HG03039 (cell line): ENCODE results near the gene TSPAN1.
"Not testable (repeated sequence)": the region's sequence is repeated elsewhere in the genome, so short reads cannot be mapped to it uniquely, and the experiment has no call there.

Source experiments
- ATAC-seq: cut with Tn5 transposase; IDR thresholded peaks from one replicate; pipeline ENCODE4 v1.9.1; 2021; ENCODE audit warnings: mild to moderate bottlenecking, moderate library complexity; ENCODE audit not compliant: unreplicated experiment

The TSPAN1 gene

DNA sequence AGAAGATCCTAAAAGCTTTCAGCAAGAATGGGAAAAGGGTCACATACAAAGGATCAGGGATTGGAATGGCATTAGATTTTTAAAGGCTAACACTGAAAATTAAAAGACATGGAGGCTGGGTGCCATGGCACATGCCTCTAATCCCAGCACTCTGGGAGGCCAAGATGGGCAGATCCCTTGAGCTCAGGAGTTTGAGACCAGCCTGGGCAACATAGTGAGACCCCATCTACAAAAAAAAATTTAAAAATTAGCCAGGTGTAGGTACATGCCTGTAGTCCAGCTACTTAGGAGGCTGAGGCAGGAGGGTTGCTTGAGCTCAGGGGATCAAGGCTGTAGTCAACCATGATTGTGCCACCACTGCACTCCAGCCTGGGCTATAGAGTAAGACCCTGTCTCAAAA, 40.6 kb downstream of the TSPAN1 start:
- no peak for ATAC-seq

DNA sequence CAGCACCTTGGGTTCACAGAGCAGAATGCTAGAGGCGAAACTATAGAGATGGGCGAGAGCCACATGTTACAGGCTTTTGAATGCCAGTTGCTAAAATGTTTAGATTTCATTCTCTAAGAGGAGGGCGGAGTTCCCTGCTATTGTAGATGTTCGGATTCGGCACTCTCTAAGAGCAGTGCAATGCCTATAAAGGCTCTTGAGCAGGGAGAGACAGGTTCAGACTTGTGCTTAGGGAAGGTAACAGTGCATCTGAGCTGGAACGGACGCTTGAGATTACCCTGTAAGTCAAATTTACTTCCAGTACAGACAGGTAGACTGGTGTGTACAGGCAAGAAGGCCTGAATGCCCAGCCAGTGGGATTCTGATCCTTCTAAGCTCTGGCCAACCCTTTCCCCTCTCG, 43.6 kb downstream of the TSPAN1 start:
- no peak for ATAC-seq

DNA sequence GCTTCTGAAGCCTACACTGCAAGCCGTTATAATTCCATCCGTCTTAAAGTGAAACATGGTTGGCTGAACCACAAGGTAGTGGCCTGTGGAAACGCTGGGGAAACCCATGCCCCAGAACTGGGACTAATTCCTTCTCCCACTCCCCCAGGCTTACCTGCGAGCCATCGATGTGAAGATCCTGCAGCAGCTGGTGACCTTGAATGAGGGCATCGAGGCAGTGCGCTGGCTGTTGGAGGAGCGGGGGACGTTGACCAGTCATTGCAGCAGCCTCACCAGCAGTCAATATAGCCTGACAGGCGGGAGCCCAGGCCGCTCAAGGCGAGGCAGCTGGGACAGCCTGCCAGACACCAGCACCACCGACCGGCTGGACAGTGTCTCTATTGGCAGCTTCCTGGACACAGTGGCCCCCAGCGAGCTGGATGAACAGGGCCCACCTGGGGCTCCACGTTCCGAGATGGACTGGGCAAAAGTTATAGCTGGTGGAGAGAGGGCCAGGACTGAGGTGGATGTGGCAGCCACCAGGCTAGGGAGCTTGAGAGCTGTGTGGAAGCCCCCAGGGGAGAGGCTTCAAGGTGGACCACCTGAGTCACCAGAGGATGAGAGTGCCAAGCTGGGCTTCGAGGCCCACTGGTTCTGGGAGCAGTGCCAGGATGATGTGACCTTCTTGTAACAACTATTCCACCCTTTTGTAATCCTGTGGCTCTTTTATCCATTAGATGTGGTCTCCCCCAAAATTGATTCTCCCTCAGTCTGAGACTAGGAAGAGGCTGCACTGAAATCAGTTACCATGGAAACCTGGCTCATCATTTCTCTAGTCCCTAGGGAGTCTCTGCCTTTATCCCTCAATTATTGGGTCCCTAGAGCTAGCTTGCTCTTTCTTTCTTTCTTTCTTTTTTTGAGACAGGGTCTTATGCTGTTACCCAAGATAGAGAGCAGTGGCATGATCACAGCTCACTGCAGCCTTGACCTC, 44.9 kb downstream of the TSPAN1 start:
- no peak for ATAC-seq

DNA sequence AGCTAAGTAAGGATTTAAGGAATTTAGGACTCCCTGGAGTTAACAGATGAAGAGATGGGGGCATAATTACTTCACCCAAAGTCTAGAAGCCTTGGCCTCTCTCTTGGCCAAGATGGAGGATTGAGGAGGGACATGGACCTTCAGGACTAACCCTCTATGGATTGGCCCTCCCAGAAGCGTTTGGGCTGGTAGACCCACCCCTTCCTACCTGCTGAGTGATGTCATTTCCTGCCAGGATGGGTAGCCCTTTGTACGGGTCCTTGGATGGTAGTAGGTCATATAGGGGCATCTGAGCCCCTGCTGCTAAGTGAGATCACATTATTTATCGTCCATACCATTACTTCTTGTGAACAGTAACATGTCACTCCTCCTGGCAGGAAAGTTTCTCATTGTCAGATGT, 45.9 kb downstream of the TSPAN1 start:
- ATAC-seq, result no peak

DNA sequence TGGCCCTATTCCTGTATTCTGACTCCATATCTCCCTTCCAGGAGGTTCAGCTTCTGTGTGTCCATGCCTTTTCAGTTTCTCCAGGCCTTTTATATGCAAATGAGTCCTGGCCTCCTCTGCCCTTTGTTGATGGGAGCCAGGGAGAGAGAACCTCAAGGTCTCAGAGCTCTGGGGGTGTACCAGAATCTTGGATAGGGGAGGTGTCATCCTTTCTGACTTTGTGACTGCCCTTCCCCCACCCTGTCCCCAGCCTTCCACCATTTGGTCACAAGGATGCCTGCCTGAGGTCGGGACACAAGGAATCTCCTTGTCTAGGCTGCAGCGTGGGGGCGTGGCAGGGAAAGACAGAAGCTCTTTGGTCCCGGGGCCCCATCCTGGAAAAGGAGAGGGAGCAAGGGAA, 46.9 kb downstream of the TSPAN1 start:
- no peak for ATAC-seq

DNA sequence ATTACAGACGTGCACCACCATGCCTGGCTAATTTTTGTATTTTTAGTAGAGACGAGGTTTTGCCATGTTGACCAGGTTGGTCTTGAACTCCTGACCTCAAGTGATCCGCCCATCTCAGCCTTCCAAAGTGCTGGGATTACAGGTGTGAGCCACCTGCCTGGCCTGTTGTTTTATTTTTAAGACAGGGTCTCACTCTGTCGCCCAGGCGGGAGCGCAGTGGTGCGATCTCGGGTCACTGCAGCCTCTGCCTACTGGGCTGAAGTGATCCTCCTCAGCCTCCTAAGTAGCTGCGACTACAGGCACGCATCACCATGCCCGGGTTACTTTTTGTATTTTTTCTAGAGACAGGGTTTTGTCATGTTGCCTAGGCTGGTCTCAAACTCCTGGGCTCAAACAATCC, 48.2 kb downstream of the TSPAN1 start:
- not testable (repeated sequence) for ATAC-seq

DNA sequence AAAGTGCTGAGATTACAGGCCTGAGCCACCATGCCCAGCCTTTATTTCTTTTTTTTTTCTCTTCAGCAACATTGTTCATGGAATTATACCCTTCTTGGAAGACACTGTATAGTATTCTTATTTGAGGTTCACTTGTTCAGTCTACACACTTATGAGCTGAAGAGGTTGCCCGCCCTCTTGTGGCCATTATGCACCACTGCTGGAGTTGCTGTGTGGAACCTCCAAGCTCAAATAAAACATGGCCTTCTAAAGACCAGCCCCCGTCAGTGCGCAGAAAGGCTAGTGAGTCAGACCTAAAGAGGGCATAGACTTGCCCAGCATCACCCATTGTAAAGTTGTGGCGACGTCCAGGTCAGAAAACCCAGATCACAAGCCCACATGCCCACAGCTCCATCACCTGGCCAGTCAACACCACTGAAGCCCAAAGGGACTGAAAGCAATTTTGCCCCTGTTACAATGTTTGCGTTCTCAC, 48.6 kb downstream of the TSPAN1 start:
- peak; percentile 67 for ATAC-seq

DNA sequence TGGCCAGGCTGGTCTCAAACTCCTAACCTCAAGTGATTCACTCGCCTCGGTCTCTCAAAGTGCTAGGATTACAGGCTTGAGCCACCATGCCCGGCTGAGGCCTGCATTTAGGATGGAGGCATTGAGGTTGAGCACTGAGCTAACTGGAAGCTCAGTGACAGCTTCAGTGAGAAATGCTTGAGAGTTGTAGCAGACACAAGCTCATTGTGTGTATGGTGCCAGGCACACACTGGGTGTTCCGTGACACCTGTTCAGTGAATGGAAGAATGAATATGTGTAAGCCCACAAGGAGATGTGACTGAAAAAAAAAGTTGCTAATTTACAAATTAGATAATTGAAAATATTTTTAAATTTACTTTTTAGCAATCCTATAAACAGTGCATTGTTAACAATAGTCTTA, 50.1 kb downstream of the TSPAN1 start:
- no peak for ATAC-seq

DNA sequence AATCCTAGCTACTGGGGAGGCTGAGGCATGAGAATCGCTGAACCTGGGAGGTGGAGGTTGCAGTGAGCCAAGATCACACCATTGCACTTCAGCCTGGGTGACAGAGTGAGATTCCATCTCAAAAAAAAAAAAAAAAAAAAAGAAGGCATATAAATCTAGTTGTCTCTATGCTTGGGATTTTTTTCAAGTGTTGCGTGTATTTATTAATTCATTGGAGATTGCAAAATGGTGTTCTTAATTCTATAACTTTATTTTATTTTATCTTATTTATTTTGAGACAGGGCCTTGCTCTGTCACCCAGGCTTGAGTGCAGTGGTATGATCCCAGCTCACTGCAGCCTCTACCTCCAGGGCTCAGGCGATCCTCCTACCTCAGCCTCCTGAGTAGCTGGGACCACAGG, 56.3 kb downstream of the TSPAN1 start:
- not testable (repeated sequence) for ATAC-seq
